Pulmonary artery endothelial cell (primary cell): ENCODE results near the gene SLC9C1. TPM values are rescaled to one million over a fixed set of nuclear protein-coding genes. Genes with fewer than 3 reads are reported as not detected.
A peak's percentile ranks its signal among the peaks of the same experiment; 100 is the strongest.

ENCODE experiments used
- DNase-seq: peaks from one replicate; pipeline ENCODE4 v3.0.0-alpha.2; 2011; ENCODE audit warnings: low read depth, low spot score
- total RNA-seq: library from RNA; depleted of rRNA; stranded (reverse); fragments of >200 nt; gene quantifications from 2 replicates; pipeline ENCODE4 v1.2.3, GENCODE V29; 2014

Gene SLC9C1
- total RNA-seq, 1 donor from 2014 or later = under 0.01 TPM

DNA sequence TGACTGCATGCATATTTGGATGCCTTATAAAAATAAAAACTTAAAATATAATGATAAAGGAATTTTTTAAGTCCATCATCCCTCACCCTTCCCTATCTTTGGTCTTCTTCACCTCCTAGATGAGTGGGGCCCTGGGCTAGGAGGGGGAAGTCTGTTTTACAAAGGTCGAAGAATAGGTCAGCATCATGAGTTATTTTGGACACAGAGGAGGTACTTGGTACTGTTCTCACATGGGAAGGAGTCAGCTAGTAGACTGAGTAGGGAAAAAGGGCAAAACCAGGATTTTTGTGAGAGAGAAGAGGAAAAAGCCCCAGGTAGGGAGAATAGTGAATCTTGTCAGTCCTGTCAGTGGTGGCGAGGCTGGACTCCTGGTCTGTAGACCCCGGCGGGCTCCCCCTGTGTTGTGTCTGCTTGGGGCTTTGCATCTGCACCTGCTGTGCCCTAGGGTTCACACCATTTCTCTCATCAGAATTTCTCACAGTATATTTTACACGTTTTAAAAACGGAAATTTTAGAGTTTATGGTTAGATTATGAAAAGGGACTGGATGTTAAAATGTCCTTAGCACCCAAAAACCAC lies 178.1 kb downstream of the SLC9C1 start:
- DNase-seq = no peak

DNA sequence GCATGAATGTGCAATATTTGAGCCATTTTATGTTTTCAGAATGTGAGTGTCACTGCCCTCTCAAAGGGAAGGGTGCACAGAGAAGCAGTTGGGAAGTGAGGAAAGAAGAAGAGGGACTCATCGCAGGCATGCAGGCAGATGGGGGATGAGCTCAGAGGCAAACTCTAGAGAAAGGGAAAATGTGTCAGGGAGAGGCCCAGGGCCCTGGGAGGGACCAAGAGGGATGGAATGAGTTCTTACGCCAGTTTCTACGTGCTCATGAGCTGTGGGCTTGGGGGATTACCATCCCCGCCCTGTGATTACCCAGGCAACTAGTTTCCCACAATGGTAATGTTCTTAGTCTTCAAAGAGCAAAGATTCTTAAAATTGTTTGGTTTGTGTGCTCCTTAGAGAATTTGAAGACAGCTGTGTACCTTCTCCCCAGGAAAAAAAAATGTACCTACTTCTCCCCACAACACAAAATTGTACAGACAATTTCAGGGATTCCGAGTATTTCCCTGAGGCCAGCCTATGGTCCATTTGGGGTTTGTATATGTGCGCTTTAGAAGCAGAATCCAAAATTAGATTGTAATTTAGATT lies 178.8 kb downstream of the SLC9C1 start:
- no peak for DNase-seq

DNA sequence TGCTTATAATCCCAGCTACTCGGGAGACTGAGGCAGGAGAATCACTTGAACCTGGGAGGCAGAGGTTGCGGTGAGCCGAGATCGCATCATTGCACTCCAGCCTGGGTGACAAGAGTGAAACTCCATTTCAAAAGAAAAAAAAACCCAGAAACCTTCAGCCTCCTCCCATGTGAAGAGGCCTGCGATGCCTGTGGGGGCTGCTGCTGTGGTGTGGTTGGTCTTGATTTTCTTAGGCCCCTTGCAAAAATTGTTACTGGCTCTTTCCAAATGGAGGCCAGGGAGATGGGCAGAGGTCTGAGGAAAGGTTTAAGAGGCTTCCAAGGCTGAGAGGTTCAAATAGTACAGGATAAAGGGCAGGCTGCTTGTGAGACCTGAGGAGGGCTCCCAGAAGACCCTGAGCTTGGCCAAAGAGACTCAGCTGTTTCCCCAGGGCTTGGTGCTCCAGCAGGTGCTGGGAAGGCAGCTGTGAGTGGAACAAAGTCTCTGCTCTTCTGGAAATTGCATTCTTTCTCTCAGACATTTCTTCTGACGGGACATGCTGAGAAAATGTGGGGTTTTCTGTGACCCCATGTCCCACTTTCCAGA lies 179.3 kb downstream of the SLC9C1 start:
- DNase-seq = no peak

DNA sequence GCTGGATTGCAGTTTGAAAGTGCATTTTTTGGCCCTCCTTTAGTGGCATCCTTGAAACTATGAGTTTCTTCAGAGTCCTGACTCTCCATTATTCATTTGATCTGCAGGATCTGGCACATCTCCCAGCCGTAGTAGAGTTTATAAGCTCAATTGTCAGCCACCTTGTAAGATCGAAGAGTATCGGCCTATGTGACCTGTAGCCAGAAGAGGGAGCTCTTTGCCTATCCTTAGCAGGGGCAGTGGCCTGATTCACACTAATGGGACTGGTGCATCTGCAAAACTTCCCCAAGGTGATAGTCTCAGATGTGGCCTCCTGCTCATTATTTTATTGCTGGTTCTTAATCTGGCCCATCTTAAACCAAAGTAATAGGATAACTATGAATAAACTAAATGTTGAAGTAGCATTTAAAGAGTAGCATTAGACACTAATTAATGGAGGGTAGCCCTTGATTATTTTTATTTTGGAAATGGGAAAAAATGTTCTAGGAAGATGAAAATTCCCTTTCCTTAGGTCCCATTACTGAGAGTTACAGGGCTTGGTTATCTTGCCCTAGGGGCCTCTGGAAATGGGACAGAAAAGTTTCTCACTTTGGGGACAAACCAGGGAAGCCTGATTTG lies 182.1 kb downstream of the SLC9C1 start:
- DNase-seq = peak; percentile 40

DNA sequence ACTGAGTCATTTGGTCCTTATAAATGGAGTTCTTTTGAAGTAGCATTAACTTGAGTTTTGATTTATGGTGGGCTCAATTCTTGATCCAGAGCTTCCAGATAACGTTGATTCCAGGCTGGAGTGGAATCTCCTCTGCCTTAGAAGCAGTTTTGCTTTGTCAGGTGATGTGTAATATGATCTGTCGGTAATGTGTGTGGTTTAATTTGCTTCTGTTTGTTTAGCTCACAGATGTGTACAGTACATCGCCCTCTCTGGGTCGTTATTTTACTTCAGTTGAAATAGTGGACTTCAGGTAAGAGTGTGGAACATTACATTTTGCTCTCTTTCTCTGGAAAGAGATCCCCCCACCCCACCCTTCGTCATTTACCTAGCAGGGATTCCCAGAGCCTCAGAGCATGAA lies 184.7 kb downstream of the SLC9C1 start:
- no peak for DNase-seq

DNA sequence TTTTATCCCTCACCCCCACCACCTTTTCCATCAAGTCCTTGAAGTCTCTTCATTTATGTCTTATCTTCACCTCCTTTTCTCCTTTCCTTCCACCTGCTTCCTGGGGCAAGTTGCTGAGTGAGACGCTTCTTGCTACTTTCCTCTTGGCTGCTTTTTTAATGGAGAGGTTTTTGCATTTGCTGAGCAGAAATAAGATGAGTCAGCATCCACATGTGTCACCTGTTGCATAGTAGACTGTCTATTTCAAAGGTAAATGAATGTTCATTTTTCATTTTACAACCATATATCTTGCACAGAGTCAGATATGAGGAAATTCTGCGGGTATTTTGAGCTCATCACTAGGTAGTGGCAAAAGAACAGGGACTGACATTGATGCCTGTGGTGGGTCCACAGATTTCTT lies 189.2 kb downstream of the SLC9C1 start:
- DNase-seq = no peak

DNA sequence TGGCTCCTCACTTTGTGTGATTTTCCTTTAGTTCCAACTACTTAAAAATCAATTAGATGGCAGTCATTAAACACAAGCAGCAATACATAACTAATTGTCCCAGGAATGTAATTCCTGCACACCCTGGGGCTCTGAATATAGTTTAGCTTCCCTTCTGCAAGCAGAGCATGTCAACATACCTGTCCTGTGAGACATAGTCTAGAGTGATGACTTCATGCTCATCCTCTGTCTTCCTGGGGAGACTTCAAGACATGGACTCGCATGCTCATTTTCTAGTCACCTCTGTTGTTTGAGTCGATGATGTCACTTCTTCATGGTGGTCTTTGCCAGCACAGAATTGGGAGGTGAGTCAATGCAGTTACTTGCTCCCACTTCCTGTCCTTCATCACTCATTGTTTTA lies 192.1 kb downstream of the SLC9C1 start:
- peak; percentile 26 for DNase-seq

DNA sequence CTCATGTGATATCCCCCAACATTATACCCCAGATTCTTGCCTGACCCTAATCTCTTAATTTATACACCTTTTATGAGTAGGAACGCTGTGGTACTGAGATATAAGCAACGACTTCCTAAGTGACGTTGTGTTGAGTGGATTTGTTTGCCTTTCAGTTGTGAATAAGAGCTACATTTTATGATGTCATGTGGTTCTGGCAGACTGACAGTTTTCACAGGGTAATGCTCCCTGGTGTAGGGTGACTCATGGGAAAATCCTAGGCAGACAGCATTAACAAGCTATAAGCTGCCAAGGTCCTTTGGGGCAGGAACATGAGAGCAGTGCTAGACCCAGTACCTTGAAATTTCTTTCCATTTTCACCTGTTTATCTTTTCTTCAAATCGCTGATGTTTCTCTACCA lies 196.6 kb downstream of the SLC9C1 start:
- DNase-seq = peak; percentile 97

DNA sequence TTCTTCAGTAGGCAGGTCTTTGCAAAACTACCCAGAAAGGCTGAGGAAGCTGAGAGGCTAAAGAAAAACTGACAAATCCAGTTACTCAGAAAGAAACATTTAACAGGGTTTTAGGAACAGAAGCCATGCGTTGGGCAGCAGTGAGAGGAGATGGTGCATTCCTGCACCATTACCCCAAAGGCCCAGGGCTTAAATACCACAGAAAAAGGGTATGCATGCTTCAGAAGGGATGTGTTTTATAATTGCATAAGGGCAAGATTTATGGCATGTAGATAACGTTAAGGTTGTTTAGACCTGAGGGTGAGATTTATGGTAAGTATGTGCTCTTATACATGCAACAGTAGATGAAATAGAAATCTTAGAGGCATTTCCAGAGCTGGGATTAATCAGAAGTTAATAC lies 197.8 kb downstream of the SLC9C1 start:
- no peak for DNase-seq

DNA sequence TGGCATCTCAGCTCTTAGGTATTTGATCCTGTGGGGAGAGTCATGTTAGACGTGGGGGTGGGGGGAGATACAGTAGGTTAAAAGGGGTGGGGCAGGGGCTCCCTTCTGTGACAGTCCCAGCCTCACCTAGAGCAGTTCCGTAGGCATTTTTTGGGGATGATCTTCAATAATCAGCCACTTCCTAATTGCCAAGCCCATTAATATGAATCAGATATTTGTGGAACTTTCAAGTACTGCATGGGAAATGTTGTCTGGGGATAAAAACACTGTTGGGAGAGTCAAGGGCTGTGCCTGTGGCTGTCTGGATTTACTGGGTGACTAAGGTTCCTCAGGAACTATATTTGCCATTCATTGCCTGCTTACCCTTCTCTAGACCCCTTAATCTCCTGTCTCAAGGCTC lies 198.3 kb downstream of the SLC9C1 start:
- no peak for DNase-seq

DNA sequence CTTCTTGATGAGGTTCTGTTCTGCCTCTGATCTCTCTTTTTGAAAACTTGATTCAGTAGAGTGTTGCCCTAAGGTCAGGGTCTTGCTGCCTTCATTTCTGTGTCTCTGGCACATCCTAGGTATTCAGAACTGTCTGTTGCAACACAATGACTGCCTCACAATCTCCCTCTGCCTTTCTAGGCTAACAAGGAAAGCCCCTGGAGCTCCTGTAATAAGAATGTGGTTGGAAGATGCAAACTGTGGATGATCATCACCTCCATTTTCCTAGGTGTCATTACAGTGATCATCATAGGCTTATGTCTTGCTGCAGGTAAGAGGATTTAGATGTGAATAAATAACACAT lies 200.9 kb downstream of the SLC9C1 start:
- DNase-seq = no peak

DNA sequence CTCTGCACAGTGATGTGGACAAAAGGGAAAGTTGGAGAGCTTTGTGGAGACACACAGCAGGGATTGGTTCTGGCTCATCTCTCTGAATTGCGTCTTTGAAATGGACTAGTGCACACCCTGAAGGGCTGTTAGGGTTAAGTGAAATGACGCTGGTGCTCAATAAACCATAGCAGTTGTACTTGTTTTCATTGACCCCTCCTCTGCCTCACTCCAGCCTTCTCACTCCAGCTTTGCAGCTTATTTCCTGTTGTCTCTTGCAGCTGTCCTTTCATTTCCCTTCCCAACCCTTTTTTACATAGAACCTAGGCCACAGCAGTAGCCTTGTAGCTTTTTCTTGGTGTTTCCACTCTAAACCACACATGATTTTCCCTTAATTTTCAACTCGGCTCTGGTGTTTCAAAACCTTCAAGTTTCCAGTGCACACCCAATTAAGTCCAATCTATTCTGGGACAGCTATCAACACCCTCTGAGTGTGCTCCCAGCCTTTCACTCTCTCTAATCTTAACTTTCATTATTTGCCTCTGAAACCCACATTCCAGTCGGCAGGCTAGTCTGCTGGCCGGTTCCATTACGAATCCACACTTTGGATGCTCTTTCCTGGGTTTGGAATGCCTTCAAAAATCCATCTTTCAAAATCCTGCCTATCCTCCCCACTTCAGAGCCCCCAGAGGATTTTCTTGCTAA lies 201.4 kb downstream of the SLC9C1 start:
- no peak for DNase-seq

DNA sequence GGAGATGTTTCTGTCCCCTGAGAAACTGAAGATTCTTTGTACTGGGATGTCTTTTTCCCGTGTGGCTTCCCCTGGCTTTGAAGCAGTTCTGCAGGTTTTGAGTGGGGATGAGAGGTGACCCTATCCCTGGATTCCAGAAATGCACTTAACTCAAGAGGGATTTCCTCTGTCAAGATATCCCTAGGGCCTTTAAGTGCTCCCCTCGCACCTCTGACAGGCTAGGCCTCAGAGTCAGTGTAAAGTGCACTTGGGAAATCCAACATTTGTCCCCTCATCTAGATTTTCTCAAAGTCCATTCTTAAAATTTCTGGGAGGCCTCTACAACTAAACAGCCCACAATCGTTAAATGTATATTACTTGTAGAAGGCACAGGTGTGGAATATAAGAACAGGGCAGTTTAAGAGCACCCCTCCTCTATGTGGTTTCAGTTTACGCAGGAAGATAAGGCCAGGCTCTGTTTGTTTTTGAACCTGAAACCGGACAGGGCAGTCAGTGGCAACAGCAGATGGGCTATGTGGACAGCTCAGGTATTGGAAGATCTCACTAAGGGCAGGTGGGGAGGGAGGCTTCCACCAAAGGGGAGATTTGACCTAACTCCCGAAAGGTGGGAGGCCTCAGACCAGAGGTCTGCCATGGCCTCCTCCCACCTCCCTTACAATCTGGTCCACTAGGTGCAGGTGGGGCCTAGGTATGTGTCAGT lies 203.0 kb downstream of the SLC9C1 start:
- no peak for DNase-seq

Other genes starting within 250 kb of the SLC9C1 start
- 5.7 TPM in 2 replicates for gene C3orf52, start 207.8 kb downstream of the SLC9C1 start, total RNA-seq
- not detected in 2 replicates for gene GCSAM, start 161.0 kb downstream of the SLC9C1 start, total RNA-seq
- 0.95 and 8.1 TPM in 2 replicates for gene CD200, start 38.9 kb upstream of the SLC9C1 start, total RNA-seq
- not detected in 2 replicates for gene BTLA, start 205.3 kb upstream of the SLC9C1 start, total RNA-seq